Left ventricle myocardium superior (tissue), 1 donor: Measurements from ENCODE around the gene PTPRN2. TPM values are rescaled to one million over a fixed set of nuclear protein-coding genes. Genes with fewer than 3 reads are reported as not detected.
A peak's percentile ranks its signal among the peaks of the same experiment; 100 is the strongest.
"Not testable (repeated sequence)": the region's sequence is repeated elsewhere in the genome, so short reads cannot be mapped to it uniquely, and the experiment has no call there.

Experiments
- ATAC-seq: fragments of 200-7000 bp; cut with Tn5 transposase; one replicate; pipeline ENCODE4 v1.9.1; 2020; ENCODE audit warnings: mild to moderate bottlenecking, moderate library complexity
- DNase-seq: peaks from one replicate; pipeline ENCODE4 v3.0.0-alpha.2; 2020
- intact Hi-C: fragments of 100-400 bp; cut with micrococcal nuclease; formaldehyde crosslinking; loops from one replicate; pipeline ENCODE4 v1.11.0; 2022
- total RNA-seq: library from RNA; stranded (reverse); fragmentation: NEBNext Ultra II Directional; extraction: Animal tissue kit (Norgen Biotek cat#: 25700); gene quantifications from one replicate; pipeline ENCODE4 v1.2.1, GENCODE V29; 2021
- donor health status: DM: no; HTN: yes; CAD: no; lungs with severe emphysema.

Gene PTPRN2
- total RNA-seq, 1 donor from 2014 or later, result 1.3 TPM

GRCh38 chr7:157596026-157596425, 991.6 kb downstream of the PTPRN2 start:
- ATAC-seq (no peak), DNase-seq (no peak)
- intact Hi-C loops, result no loop called here

DNA sequence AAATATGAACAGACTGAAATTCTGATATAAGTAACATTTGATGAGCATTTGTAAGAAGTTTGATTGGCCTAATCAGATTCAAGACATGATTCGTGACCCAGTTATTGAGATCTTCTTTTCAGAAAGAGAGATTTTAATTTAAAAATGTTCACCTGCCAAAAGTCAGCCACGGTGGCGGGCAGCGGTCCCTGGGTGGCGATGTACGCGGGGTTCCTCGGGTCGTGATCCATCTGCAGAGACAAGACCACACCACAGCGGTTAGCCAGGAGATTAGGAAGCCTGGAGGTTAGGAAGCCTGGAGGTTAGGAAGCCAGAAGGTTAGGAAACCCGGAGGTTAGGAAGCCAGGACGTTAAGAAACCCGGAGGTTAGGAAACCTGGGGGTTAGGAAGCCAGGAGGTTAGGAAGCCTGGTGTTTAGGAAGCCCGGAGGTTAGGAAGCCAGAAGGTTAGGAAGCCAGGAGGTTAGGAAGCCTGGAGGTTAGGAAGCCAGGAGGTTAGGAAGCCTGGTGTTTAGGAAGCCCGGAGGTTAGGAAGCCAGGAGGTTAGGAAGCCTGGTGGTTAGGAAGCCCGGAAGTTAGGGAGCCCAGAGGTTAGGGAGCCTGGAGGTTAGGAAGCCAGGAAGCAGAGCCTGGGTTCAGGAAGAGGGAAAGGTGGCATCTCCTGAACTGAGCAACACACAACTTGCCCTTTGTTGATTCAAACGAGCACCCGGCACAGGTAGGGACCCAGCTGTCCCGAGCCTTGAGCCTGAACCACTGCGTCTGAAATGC, 992.4 kb downstream of the PTPRN2 start:
- DNase-seq (no peak), ATAC-seq (no peak)
- intact Hi-C loops, result no loop called here

- DNase-seq (no peak), ATAC-seq (no peak)
- intact Hi-C loops, result no loop called here
Observed at GRCh38 chr7:157594306-157594705, 993.3 kb downstream of the PTPRN2 start.

- intact Hi-C loops, result no loop called here
- DNase-seq, result no peak
- ATAC-seq, result no peak
Observed at GRCh38 chr7:157593541-157593940, 994.1 kb downstream of the PTPRN2 start.

- DNase-seq, ATAC-seq, intact Hi-C loops: not testable (repeated sequence)
Observed at GRCh38 chr7:157592636-157593320, 994.8 kb downstream of the PTPRN2 start.

- no peak for DNase-seq
- ATAC-seq, result no peak
- intact Hi-C loops, result no loop called here
Observed at GRCh38 chr7:157590526-157590925, 997.1 kb downstream of the PTPRN2 start.

DNA sequence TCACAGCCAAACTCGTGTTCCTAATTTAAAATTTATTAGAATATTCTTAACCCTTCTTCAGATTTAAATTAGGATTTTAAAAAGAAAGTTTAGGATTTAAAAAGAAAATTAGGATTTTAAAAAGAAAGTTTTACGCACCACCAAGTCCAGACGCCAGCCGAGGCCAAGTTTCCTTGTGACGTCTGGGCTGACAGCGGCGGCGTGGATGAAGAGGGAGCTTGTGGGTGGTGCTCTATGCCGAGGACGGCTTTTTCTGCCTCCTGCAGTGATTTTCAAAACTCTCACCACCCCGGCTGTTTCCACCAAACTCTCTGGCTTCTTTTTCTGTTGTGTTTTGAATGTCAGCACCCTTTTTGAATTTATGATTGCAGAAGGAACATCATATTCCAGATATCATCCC, 997.9 kb downstream of the PTPRN2 start:
- intact Hi-C loops, result no loop called here
- peak; percentile 41 for ATAC-seq

GRCh38 chr7:157587805-157588560, 999.6 kb downstream of the PTPRN2 start:
- DNase-seq, result no peak
- ATAC-seq, result no peak
- intact Hi-C loops, result no loop called here

More for the DNA sequence above, 997.9 kb downstream of the PTPRN2 start:
- DNase-seq, result no peak

- intact Hi-C loops, result no loop called here
- no peak for DNase-seq
- no peak for ATAC-seq
Observed at GRCh38 chr7:157587051-157587804, 1000.4 kb downstream of the PTPRN2 start.

- DNase-seq (no peak), ATAC-seq (no peak)
- intact Hi-C loops, result no loop called here
Observed at GRCh38 chr7:157586426-157586955, 1001.1 kb downstream of the PTPRN2 start.

- peak; percentile 34 for ATAC-seq
Observed at GRCh38 chr7:157585113-157585861, 1002.3 kb downstream of the PTPRN2 start.

GRCh38 chr7:157584420-157584819, 1003.2 kb downstream of the PTPRN2 start:
- intact Hi-C loops, result no loop called here
- no peak for DNase-seq
- no peak for ATAC-seq

More at GRCh38 chr7:157585113-157585861, 1002.3 kb downstream of the PTPRN2 start:
- no peak for DNase-seq
- intact Hi-C loops, result no loop called here

- no peak for ATAC-seq
- intact Hi-C loops, result no loop called here
- peak; percentile 8 for DNase-seq
Observed at GRCh38 chr7:157581740-157582139, 1005.9 kb downstream of the PTPRN2 start.

- intact Hi-C loops, result no loop called here
- DNase-seq (no peak), ATAC-seq (no peak)
Observed at GRCh38 chr7:157580324-157580723, 1007.3 kb downstream of the PTPRN2 start.

DNA sequence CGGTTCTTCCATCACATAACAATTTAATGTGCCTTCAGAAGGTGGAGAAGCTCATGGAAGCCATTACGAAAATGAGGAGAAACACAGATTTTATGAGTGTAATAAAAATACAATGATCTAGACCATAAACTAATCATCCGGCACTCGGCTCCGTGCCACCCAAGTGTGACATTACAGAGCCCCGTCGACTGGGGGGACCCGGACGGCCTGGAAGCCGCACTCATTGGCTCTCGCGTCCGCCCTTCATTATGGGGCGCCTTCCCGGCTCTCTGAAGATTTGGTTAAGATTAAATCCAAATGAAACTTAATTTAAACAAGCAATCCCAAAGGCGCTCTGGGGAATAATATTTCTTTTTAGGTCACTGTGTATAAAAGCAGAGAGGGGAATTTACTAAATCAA, 1008.2 kb downstream of the PTPRN2 start:
- ATAC-seq (no peak), DNase-seq (no peak)
- intact Hi-C loops, result no loop called here

DNA sequence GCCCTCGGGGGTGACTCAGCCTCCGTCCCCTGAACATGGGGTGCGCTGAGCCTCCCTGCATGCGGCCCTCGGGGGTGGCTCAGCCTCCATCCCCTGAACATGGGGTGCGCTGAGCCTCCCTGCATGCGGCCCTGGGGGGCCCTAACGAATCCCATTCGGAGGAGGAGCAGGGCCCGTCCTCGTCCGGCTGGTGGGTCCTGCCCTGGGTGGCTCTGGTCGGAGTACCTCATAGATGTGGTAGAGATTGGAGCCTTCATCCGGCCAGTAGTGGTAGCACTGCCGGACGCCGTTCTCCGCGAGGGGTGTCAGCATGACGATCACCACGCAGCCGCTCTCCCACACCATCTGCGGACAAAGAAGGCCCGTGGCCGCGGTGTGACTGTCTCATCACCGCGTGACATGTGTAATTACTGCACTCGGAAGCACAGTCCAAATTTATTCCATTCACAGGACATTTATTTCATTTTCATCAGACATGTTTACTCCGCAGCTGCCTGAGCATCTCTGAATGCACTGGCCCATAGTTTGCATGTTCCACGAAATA, 1009.8 kb downstream of the PTPRN2 start:
- DNase-seq (no peak), ATAC-seq (no peak)
- intact Hi-C loops, result no loop called here

DNA sequence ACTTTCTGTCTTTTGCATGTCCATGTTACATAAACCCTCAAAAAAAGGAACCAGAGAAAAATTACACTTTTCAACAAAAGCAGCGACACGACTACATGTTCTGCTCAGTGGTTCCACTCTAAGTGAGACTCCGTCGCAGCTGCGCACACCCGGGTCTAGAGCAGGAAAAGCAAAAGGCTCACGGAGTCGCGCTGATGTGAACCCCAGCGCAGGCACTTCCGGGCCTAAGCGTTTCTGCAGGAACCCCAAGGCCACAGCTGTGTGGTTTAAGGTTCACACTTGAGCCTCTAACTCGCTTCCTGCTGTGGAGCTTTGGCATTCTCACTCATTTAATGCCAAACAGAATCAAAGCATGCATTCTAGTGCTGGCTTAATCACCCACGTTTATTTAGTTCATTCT, 1010.6 kb downstream of the PTPRN2 start:
- intact Hi-C loops, result no loop called here
- no peak for DNase-seq
- ATAC-seq, result no peak

- intact Hi-C loops, result no loop called here
- no peak for ATAC-seq
- no peak for DNase-seq
Observed at GRCh38 chr7:157576415-157576814, 1011.2 kb downstream of the PTPRN2 start.
